GM21786 (cell line): ENCODE data around the gene ADCK1.
"Not testable (repeated sequence)": the region's sequence is repeated elsewhere in the genome, so short reads cannot be mapped to it uniquely, and the experiment has no call there.

ENCODE experiments used
- ATAC-seq: cut with Tn5 transposase; IDR thresholded peaks from one replicate; pipeline ENCODE4 v1.9.1; 2021; ENCODE audit not compliant: unreplicated experiment

The ADCK1 gene

DNA sequence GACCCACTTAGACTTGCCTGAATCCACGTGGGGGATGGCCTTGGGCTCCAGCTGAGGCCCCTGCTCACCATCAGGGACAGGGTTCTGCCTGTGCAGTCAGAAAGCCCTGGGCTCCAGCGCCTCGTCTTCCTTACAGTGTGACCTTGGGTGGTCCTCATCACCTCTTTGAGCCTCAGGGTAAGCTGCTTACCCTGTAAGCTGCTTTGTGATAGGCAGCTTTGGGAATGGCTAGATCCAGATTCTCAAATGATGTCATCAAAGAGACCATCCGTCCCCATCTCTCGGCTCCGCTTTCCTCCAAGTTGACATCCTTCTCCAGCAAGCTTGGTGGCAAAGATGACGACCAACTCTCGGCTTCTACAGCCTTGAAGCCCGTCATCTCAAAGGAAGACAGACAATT, 127.0 kb downstream of the ADCK1 start:
- no peak for ATAC-seq

DNA sequence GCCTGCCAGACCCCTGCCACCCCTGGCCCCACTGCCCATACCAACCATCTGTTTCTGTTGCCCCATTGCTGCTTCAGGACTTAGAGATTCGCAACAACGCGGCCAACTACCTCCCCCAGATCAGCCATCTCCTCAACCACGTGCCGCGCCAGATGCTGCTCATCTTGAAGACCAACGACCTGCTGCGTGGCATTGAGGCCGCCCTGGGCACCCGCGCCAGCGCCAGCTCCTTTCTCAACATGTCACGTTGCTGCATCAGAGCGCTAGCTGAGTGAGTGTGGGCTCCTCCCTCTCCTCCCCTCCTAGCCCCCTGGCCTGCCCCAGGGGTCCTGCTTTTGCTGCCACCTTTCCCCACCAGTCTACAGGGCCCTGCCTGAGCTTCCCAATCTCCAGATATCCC, 131.5 kb downstream of the ADCK1 start:
- no peak for ATAC-seq

DNA sequence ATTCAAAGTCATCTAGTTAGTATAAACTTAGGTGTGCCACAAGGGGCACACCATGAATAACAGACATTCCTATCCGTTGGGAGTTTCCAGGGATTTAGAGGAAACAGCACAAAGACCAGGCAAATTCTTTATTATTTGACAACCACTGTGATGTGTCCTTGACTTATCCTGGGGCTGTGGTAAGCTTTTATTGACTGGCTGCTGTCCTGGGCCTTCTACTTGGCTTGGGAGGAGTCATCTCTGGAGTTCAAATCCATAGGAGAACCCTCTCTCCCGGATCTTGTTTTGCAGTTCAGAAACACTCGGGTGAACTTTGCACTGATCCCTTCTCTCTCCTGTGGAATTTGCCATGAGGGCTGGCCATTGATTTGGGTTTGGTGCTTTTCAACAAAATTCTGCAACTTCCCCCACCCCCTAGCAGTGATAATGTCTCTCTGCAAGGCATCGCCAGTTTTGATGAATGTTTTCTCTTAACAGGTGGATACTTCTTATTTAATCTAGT, 136.3 kb downstream of the ADCK1 start:
- no peak for ATAC-seq

DNA sequence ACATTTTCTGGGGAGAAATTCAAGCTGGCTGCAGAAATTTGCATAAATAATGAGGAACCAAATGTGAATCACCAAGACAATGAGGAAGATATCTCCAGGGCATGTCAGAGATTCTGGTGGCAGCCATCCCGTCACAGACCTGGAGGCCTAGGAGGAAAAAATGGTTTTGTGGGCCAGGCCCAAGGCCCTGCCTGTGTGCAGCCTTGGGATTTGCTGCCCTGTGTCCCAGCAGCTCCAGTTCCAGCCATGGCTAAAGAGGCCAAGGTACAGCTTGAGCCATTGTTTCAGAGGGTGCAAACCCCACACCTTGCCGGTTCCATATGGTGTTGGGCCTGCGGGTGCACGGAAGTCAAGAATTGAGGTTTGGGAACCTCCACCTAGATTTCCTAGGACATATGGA, 147.5 kb downstream of the ADCK1 start:
- ATAC-seq = no peak

DNA sequence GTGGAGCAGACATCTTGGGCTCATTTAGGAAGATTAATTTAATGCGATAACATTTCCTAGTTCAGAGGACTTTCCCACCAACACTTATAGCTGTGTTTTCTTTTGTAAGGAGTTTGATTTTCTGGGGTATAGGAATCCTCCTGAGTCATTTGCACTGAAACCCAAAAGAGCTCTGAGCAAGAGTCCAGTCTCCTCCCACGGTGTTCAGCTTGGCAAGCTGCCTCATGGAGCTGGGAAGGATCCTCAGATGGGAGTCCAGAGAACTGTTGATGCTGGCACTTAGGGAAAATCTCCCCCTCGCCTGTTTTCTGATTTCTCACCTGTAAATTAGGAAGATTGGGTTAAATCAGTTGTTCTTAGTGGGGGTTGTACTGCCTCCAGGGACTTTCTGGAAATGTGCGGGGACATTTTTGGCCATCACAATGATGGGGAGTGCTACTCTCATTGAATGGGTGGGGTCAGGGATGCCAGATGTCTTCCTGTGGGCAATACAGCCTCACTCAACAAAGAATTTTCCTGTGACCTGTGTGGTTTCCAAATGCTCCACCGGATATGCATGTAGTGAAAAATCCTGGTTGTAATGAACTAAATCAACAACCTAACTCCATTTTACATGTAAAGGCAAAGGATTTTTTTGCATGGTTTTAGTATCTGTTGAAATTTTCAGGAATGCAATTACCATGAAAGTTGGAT, 150.6 kb downstream of the ADCK1 start:
- ATAC-seq = no peak

DNA sequence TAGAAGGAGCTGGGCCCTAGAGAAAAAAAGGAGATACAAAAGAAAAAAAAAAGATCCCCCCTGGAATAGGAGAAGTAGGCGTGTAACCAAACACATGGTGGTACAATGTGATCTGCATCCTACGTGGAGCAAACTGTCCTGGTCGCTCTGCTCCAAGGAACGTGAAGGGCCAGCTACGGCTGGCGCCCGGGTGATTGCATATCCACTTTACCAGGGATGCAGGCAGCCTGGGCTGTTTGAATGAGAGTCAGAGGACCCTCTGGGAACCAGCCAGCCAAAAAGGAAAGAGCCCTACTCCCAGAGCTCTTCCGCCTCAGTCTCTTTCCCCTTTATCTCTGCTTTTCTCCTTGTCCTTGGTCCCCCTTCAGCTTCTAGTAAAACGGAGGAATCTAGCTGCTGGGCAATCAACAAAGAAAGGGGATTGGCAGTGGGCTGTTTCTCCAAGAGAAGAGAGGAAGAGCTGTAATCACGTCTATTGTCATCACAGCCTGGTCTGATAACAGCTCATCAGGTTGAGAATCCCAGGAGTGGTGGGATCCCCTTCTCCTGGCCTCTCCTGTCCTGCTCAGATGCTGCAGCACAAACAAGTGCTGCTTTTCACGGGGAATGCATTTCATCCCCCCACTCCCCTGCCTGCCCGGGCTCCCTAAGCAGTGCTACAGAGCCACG, 156.0 kb downstream of the ADCK1 start:
- ATAC-seq = no peak

DNA sequence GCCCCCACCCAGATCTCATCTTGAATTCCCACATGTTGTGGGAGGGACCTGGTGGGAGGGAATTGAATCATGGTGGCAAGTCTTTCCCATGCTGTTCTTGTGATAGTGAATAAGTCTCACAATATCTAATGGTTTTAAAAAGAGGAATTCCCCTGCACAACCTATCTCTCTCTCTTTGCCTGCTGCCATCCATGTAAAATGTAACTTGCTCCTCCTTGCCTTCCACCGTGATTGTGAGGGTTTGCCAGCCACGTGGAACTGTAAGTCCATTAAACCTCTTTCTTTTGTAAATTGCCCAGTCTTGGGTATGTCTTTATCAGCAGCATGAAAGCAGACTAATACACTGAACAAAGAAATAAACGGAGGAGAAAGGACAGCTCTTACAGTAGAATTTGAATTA, 159.8 kb downstream of the ADCK1 start:
- ATAC-seq = not testable (repeated sequence)

DNA sequence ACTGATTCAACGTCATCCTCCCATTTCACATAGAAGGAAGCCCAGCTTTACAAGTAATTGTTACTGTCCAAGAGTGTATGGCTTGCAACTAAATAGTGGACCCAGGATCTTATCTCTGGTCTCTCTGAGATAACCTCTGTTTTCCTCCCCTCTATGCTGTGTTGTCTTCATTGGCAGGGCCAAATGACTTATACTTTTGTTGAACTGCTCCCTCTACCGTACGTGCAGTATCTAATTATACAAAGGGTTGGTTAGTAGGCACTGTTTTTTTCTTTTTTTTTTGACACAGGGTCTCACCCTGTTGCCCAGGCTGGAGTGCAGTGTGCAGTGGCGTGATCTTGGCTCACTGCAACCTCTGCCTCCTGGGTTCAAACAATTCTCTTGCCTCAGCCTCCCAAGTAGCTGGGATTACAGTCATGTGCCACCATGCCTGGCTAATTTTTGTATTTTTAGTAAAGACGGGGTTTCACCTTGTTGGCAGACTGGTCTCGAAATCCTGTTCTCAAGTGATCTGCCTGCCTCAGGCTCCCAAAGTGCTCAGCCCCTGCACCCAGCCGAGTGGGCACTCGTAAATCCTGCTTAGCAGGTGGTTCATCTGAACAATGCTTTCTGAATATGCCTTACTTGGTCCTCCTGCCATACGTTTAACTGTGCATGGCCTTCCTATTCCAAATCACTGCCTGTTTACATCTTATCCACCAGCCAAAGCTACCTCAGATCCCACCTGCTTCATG, 162.1 kb downstream of the ADCK1 start:
- no peak for ATAC-seq

DNA sequence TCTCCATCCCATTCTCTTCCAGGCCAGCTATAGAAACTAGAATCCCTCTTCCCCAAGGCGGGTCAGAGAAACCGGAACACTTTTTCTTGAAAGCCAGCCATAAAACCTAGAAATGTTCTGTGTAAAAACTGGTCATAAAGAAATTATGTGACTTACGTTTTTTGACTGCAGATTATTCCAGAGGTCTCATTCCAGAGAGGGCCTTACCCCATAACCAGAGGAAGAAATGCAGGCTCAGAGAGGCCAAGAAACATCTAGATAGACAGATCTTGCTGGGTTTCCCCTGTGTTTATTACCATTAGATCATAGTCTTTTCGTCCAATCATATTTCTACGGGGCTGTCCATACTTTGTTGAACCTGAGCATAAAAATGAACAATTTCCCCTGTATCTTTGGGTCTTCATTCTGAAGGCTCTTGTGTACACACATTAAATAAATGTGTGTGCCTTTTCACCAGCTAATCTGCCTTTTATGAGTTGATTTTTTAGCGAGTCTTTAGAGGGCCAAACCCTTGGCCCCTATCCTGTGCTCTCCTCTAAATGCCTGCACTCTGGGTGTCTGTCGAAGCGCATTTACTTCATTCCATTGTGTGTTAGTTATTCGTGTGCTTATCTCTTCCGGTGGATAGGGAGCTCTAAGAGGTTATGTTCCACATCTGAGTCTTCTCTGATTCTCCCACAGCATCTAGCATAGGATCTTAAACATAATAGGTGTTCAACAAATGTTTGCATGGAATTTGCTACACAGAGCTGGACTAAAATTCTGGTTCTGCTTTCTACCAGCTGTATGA, 163.0 kb downstream of the ADCK1 start:
- no peak for ATAC-seq

DNA sequence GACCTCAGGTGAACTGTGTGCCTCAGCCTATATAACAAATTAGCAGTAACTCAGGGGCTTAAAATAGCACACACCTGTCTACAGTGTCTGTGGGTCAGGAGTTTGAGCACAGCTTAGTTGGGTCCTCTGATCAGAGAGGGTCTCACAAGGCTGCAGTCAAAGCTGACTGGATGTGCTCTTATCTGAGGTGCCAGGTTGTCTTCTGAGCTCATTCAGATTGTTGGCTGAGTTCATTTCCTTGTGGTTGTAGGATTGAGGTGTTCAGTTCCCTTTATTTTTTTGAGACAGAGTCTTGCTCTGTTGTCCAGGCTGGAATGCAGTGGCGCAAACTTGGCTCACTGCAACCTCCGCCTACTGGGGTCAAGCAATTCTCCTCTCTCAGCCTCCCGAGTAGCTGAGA, 164.7 kb downstream of the ADCK1 start:
- no peak for ATAC-seq

DNA sequence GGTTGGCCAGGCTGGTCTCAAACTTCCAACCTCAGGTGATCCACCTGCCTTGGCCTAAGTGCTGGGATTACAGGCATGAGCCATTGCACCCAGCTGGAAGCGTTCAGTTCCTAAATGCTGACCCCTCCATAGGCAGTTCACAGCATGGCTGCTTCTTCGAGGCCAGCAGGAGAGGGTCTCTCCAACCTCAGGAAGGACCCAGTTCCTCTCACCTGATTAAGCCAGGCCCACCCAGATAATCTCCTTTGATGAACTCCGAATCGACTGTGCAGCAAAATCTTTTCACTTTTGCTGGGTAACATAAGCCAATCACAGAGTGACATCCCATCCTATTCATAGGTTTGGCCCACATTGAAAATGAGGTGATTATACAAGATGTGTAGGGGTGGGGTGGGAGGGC, 165.1 kb downstream of the ADCK1 start:
- no peak for ATAC-seq

DNA sequence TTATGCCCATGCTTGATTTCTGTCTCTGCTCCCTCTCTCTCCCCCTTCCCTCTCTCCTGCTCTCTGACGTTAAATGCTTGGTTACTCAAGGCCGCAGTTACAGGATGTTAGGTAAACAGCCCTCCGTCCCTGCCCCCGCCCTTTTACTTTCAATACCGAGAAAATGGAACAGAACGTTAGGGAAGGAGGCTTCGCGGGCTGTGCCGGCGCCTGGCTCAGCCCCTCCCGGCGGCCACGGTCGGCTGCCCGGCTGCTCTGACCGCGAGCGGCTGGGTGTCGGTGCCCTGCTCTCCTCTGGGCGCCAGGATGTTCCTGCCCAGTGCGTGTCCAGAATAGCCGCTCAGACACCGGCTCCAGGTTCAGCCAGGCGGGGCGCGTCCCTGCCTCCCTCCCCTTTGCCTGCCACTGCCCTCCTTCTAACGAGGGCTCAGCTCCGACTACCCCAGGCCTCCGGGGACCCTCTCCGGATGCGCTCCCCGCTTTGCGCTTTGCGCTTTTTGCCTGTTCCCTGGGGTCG, 166.1 kb downstream of the ADCK1 start:
- ATAC-seq = peak; percentile 77

DNA sequence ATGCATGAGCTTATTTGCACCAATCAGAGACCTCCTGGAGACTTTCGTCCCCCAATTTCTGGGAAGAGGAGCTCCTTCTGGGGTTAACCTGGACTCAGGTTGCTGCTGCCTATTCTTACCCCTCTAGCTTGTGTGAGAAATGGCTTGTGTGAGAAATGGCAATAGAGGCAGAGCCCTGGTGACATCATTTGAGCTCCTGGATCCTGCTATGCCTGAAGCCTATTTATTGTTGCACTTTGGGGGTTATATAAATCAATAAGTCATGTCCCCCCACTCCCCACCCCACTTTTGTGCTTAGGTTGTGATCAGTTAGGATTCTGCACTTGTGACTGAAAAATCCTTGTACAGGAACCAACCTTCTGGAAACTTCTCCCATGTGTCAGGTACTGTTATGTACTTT, 167.2 kb downstream of the ADCK1 start:
- ATAC-seq = no peak

DNA sequence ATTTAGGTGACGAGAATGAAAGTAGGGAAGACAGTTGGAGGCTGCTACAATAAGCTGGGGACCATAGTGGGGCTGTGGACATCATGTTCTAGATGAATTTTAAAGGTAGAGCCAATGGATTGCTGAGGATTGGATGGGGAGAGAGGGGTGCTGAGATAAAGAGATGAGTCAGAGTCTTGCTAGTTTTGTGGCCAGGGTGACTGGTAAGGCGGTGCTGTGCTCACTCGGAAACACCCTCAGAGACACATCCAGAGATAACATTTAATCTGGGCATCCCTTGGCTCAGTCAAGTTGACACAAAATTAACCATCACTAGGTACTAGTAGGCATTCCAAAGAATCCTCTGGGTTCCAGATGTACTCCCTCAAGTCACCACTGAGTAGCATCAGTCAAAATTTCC, 170.7 kb downstream of the ADCK1 start:
- no peak for ATAC-seq

DNA sequence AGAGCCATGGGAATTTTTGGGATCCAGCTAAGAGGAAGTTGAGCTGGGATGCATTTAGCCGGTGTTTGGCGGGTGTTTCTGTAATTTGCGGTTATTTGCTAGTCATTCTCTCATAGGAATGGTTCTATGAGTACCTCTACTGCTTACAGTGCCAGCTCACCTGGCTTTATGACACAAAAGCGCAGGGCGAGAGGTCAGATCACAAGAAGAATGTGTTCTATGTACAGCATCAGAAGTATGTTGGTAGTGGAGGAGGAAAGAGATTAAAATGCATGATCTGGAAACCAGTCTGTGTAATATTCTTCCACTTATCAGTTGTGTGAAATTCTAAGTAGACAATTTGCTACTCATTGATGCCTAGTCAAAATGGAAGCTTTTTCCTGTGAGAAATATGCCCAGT, 173.3 kb downstream of the ADCK1 start:
- no peak for ATAC-seq

DNA sequence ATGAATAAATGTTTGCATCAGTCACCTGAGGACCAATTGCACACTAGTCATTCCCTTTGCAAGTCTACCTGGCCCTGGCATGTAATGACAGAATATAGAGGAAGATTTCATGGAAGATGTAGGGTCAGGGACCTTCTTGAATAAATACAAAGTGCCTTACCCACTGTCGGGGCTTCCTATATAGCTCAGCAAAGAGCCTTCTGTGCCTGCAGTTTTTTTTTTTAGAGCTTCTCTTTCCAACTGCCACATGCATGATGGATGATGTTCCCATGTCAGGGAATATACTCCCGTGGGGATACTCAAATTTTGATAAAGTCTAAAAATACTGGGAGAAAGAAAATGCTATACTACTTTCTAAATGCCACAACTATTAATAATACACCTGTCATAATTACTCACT, 176.7 kb downstream of the ADCK1 start:
- no peak for ATAC-seq

DNA sequence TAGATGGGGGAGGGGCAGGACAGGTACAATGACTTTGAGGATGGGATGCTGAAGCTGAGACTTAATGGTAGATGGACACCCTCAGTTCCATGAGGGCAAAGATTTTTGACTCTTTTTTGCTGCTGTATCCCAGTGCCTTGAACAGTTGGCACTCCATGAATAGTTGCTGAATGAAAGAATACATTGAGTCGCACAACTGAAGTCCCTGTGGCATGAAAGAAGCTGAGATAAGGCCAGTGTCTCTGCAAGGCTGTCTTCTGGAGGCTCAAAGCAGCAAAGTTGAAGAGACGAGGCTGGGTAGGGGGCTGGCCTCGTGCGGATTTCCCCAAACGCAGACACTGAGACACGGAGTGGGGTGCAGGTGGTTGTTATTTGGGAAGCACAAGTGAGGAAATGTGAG, 179.3 kb downstream of the ADCK1 start:
- ATAC-seq = no peak

DNA sequence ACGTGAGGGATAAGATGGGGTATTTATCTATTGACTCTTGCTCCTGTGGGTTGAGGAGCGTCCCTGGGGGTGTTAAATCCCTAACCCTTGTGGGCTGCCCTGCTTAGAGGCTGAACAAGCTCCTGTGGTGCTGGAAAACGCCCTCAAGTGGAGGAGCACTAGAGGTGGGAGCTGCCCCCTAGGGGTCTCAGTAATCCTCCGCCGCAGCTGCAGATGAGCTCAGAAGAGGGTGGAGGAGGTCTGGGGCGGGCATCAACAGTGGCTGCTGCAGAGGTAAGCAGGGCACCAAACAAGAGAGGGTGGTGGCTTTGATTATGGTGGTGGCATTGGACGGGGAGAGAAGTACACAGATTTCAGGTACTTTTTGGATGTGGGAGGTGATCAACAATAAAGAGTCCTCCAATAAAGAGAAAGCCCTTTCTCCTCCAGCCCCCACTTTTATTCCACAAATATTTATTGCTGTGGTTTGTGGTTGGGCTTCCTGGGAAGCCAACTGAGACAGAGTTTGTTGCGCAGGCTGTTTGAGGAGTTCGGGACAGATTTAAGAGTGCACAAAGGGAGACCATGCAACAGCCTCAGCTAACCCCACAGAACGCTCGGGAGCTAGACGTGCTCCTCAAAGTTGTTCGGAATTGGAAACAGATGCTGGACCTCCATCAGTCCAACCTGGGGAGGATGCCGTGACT, 179.9 kb downstream of the ADCK1 start:
- no peak for ATAC-seq

DNA sequence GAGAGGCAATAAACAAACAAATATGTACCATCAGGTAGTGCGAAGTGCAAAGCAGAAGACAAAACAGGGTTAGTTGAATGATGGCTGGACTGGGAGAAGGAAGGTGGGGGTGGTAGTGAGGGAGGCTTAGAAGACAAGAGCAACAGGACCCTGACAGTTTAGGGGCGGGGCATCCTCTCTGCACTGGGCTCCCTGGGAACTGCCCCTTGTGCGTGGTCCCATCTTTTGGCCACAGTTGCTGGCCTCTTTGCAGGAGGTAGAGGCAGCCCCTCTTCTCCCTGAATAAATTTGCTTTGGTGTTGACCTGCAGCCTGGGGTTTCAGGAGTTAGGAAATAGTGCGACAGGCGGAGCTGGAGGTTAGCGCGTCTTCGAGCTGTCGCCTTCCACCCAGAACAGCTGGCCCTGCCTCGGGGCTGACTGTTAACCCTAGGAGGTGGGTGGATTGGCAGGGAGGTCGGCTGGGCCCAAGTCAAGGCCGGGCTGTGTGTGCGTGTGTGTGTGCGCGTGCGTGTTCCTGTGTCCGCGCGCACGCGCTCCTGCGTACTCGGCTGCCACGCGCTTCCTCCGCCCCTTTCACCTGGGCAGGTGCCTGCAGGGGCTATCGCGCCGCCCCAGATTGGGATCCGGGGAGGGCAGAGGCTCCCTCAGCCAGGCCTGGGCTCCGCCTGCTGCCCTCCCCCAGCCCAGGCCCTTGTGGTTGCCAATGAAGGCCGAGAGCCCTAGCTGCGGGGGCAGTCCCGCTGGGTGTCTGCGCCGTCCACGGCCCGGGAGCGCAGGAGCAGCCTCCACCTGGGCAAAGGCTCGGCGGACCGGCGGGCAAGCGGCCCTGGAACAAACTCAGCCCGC, 180.8 kb downstream of the ADCK1 start:
- ATAC-seq = no peak
